Uterus (tissue), 2 donors: Measurements from ENCODE around the gene EIF5.

Experiments
- CTCF ChIP-seq, 4 experiments: fragments of 200-600 bp in 2 of 4; fragments of 450-650 bp in 2 of 4; sonication (generic) in 2 of 4; IDR thresholded peaks; one replicate each; pipeline ENCODE4 v1.5.1; 2016 to 2019; ENCODE audit warnings: antibody characterized with exemption in 4 of 4, mild to moderate bottlenecking in 2 of 4, moderate library complexity in 1 of 4
- POLR2A ChIP-seq, 2 donors: fragments of 450-650 bp; IDR thresholded peaks; one replicate each; pipeline ENCODE4 v1.6.1; 2016; ENCODE audit warnings: antibody characterized with exemption in 2 of 2, mild to moderate bottlenecking in 1 of 2, moderate library complexity in 1 of 2

DNA sequence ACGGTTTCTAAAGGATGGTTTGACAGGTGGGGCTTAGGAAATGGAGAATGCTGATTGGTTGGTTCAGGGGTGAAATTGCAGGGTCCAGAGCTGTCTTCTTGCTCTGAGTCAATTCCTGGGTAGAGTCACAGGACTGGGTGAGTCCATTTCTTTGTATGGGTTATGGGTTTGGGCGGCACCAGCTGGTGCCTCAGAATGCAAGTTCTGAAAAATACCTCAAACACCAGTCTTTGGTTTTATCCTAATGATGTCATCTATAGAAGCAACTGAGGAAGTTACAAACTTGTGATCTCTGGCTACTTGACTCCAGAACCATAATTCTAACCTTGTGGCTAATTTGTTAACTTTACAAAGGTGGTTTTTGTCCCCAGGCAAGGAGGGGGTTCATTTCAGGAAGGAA lies 47.6 kb upstream of the EIF5 start:
- no peak for TF ChIP-seq POLR2A (IDR thresholded peaks at IDR 0.05)
- no peak for TF ChIP-seq CTCF (IDR thresholded peaks at IDR 0.05)
